DND-41 (cell line): ENCODE results near the gene TTC17.

Experiments
- EZH2 ChIP-seq: IDR thresholded peaks from 3 replicates; pipeline ENCODE4 v1.6.1; 2012; ENCODE audit warnings: borderline replicate concordance, low read depth, mild to moderate bottlenecking, moderate library complexity, low read length, inconsistent platforms; ENCODE audit not compliant: severe bottlenecking
- TF ChIP-seq, protein P1 (sequence below): IDR thresholded peaks from 2 replicates; pipeline ENCODE4 v1.5.1; 2012; ENCODE audit warnings: borderline replicate concordance, low read length, moderate library complexity, mild to moderate bottlenecking; ENCODE audit not compliant: poor library complexity, severe bottlenecking; ENCODE audit errors: extremely low read depth

GRCh38 chr11:43392713-43393112, 34.0 kb downstream of the TTC17 start:
- TF ChIP-seq, protein P1, sequence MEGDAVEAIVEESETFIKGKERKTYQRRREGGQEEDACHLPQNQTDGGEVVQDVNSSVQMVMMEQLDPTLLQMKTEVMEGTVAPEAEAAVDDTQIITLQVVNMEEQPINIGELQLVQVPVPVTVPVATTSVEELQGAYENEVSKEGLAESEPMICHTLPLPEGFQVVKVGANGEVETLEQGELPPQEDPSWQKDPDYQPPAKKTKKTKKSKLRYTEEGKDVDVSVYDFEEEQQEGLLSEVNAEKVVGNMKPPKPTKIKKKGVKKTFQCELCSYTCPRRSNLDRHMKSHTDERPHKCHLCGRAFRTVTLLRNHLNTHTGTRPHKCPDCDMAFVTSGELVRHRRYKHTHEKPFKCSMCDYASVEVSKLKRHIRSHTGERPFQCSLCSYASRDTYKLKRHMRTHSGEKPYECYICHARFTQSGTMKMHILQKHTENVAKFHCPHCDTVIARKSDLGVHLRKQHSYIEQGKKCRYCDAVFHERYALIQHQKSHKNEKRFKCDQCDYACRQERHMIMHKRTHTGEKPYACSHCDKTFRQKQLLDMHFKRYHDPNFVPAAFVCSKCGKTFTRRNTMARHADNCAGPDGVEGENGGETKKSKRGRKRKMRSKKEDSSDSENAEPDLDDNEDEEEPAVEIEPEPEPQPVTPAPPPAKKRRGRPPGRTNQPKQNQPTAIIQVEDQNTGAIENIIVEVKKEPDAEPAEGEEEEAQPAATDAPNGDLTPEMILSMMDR: no peak
- TF ChIP-seq EZH2: no peak
